GM21390 (cell line): Measurements from ENCODE around the gene ATF6.
"Not testable (repeated sequence)": the region's sequence is repeated elsewhere in the genome, so short reads cannot be mapped to it uniquely, and the experiment has no call there.

ENCODE experiments used
- ATAC-seq: cut with Tn5 transposase; IDR thresholded peaks from one replicate; pipeline ENCODE4 v1.9.1; 2021; ENCODE audit not compliant: unreplicated experiment

The ATF6 gene

DNA sequence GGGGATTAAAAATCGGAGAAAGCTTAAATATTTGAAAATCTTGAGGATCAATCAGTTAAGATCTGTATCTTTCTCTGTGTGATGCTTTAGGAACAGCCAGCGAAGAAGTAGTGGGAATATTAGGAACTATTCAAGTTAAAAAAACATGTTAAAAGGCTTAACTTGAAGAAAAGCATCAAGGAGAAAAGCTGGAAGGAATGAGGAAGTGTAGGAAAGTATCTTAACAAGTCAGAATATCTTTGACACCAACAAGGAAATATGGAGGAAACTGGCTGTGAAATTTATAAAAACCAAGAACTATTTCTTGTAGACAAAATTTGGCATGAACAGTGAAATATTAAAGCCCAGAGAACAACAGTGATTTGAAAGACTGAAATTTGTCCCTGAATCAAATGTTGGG, 60.4 kb downstream of the ATF6 start:
- no peak for ATAC-seq

DNA sequence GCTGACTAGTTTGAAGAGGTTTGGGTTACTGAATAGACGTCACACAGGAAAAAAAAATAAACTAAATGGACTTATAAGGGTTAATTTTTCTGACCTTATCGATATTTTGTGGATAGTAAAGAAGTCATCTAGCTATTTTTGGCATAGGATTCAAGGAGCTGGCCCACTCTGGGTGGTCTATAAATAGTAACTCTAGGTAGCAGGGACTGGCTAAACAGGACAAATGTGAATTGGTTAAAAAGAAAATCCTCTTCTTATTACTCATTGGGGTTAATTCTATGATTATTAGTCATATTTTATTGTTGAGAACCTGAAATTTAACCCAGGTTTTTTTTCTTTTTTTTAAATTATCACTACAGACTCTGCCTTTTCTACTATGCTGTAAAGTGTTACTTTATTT, 61.7 kb downstream of the ATF6 start:
- ATAC-seq, result no peak

DNA sequence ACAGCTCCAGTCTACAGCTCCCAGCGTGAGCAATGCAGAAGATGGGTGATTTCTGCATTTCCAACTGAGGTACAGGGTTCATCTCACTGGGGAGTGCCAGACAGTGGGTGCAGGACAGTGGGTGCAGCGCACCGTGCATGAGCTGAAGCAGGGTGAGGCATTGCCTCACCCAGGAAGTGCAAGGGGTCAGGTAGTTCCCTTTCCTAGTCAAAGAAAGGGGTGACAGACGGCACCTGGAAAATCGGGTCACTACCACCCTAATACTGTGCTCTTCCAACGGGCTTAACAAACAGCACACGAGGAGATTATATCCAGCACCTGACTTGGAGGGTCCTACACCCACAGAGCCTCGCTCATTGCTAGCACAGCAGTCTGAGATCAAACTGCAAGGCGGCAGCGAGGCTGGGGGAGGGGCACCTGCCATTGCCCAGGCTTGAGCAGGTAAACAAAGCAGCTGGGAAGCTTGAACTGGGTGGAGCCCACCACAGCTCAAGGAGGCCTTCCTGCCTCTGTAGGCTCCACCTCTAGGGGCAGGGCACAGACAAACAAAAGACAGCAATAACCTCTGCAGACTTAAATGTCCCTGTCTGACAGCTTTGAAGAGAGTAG, 66.3 kb downstream of the ATF6 start:
- ATAC-seq, result not testable (repeated sequence)

DNA sequence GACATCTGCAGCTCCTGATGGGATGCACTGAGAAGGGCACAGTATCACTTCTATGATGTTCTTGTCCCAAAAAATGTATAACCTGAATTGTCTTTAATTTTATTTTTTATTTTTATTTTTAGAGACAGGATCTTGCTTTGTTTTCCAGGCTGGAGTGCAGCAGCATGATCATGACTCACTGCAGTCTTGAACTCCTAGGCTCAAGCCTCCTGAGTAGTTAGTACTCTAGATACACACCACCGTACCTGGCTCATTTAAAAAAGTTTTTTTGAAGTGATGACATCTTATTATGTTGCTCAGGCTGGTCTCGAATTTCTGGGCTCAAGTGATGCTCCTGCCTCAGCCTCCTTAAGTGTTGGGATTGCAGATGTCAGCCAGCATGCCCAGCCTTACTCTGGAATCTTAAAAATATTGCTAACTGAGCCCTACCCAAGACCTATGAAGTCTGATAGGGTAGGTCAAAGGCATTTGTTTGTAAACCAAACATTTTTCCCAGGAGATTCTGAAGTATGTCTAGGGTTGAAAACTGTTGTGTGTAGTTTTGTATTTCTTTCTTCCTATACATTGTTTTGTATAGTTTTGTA, 68.9 kb downstream of the ATF6 start:
- no peak for ATAC-seq

DNA sequence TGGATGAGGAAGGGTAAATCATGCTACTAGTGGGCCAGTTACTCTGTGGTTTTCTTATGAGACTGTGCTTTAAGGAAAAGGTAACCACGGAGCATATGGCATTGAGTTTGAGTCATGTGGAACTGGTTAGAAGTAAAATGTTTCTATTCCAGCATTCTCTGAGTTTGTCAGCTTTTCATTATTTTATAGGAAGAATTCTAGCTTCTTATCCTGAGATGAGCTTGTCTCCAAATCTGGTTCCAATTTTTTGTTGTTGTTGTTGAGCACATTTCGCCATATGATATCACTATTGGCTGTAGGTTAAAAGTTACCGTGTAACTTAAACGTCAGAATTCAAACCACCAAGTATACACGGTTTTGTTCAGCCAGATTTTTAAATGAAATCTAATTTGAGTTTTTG, 69.9 kb downstream of the ATF6 start:
- ATAC-seq, result no peak

DNA sequence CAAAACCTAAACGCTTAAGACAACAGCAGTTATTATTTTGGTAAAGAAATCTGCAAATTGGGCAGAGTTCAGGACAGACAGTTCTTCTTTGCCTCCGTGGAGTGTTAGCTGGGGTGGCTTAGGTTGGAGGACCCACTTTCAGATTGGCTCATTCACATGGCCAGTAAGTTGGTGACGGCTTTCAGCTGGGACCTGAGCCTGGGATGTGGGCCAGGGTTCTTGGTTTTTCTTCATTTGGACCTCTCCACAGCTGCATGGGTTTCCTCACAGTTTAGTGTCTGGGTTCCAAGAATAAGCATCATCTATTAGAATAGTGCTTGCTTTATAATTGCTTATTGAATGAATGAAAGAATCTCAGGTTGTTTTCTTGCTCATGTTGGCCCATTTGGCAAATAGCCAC, 72.2 kb downstream of the ATF6 start:
- ATAC-seq, result no peak

DNA sequence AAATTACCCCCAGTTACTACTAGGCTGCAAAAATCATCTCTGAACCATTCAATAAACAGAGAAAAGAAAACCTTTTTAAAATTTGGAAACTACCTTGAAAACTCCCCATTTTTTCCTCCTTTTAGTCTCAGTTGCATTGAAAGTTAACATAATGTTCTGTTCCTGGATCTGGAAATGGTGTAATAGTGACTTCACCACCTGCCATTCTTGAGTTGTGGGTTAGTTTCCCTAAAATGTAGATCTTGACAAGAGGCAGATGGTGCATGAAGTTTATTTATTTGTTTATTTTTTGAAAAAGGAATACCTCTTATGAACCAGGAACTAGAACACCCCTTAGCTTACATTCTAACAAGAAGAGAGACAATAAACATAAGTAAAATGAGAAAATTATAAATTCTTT, 72.8 kb downstream of the ATF6 start:
- ATAC-seq, result no peak

DNA sequence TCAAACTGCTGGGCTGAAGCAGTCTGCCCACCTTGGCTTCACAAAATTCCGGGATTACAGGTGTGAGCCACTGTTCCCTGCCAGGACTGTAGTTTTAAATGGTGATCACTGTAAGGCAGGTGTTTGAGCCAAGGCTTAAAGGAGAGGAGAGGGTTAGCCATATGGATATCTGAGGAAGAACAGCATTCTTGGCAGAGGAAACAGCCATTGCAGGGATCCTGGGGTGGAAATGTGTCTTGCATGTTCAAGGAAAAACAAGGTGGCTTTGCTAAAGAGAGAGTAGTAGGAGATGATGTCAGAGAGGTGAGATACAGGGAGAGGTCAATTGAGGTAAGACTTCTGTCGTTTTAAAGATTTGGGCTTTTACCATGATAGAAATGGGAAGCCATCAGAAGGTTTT, 73.5 kb downstream of the ATF6 start:
- ATAC-seq, result no peak

DNA sequence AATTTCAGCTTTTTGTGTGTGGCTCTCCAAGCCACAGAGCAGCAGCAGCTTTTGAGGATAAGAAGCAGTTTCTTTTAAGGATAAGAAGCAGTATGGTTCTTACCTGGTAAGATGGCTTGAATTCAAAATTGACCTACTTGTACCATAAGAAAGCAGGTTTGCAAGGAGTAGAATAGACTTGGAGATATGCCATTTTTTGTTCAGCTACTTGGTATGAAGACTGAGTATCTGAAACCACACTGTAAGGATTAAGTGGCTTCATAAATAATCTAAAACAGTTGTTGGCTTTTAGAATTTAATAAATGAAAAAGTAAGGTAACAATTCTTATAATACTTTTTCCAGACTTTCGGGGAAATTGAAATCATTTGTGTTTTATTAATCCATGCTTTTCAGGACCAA, 74.2 kb downstream of the ATF6 start:
- ATAC-seq, result no peak

DNA sequence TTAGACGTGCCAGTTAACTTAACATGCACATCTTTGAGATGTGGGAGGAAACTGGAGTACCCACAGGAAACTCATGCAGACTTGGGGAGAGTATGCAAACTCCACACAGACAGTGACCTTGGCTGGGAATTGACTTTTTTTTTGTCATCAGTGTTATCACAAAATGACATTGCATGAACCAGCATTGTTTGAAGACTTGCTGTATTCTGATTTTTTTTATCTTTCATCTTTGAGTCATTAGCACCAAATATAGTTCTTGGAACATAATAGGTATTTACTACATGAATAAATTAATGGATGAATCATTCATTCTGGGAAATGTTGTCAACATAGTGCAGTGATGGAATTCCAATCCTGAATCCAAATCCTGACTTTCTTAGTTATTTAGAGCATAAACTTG, 77.0 kb downstream of the ATF6 start:
- no peak for ATAC-seq

DNA sequence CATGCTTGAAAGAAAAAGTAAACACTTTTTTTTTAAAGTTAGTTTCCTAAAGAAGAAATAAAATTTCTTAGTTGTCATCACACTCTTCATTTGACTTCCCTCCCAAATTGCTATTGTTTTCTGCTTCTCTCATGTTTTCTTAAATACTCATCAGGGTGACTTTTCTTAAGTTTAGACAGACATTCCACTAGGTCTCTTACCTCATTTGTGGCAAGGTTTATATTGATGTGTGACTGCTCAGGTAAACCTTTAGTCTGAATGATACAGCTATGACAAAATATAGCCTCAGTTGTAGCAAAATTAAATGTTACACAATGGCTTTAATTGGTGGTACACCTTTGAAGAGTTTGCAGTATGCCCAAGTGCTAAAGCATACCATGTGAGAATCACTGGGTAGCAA, 78.6 kb downstream of the ATF6 start:
- no peak for ATAC-seq

DNA sequence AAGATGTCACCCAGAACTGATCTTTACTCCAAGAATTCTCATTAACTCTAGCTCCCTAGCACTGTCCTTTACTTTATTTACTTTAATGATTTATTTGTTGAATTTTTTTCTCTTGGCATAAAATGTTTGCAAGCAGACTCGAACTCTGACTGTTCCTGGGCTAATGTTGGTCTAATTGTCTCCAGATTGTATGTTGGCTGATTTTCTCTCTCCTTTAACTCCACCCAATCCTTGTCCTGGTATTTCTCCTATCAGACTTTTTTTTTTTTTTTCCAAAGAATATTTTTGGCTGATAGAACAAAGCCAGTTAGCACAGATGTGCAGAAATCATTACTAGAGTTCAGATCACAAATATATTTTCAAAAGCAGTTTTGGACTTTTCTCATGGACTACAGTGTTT, 82.6 kb downstream of the ATF6 start:
- ATAC-seq, result no peak

DNA sequence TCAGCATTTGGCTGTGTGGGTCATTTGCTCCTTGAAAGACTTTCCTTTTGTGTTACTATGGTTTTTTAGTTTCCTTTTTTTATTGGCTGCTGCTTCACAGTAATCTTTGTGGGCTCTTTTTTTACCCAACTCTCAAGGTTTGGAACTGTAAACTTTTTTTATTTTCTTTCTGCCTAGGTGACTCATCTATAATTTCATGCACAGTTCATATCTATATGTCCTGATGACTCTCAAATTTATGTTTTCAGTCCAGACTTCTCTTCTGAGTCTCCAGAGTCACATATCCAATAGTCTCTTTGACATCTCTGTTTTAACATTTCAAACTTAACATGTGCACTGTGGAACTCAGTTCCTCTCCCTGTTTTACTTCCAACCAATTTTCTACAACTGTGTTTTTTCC, 83.4 kb downstream of the ATF6 start:
- ATAC-seq, result no peak

DNA sequence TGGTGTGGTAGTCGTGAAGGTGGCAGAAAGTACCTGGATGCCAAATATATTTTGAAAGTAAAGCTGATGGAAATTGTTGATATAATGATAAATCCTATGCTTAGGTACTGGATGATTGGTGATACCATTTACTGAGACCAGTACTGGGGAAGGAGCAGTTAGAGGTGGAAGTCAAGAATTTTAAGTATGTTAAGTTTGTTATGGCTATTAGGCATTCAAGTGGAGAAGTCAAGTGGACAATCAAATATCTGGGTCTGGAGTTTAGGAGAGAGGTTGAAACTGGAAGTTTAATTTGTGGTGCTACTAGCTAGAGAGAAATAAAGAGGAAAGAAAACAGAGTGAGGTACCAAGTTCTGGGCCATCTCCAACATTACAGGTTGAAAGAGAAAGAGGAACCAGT, 89.1 kb downstream of the ATF6 start:
- no peak for ATAC-seq

DNA sequence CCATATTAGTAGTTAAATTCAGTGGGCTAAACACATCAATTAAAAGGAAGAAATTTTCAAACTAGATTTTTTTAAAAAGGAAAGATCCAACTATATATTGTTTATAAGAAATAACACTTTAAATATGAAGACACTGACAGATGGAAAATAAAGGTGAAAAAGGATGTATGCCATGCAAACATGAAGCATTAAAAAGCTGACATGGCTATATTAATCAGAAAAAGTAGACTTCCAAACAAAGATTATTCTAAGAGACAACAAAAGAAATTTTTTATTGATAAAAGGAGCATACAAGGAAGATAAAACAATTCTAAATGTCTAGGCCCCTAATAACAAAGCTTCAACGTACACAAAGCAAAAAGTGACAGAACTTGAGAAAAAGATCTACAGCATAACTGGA, 92.2 kb downstream of the ATF6 start:
- no peak for ATAC-seq

DNA sequence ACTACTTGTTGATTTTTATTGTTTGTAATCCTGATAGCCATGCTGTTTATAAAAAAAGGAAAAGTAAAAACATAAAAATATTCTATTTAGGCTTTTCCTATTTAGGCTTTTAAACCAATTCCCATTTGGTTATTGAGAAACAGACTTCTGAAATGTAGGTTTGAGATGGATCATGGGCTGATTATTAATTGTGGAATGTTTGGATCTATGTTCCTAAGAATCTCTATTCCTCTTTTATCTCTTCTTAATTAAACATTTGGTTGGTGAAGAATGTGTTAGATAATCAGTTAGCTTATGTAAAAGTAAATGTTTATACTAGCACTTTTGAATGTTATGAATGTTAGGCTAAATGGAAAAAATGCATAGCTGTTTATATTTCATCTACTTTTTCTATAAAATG, 97.4 kb downstream of the ATF6 start:
- ATAC-seq, result no peak

DNA sequence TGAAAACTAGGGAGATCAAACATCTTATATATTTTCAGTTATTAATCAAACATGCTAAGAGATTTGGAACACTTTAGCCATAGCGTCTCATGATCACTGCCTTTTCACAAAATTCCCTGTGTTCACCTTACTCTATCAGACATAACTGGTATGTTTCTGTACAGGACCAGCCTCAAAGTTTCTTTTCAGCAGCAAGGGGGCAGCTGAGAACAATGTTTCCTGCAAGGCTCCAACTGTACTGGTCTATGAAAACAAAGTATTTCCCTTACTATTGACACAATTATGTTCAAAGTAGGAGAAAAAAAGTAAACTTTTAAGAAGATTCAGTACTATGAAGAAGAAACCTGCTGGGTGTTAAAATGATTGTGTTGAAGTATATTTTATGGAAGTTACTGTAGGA, 98.5 kb downstream of the ATF6 start:
- ATAC-seq, result no peak

DNA sequence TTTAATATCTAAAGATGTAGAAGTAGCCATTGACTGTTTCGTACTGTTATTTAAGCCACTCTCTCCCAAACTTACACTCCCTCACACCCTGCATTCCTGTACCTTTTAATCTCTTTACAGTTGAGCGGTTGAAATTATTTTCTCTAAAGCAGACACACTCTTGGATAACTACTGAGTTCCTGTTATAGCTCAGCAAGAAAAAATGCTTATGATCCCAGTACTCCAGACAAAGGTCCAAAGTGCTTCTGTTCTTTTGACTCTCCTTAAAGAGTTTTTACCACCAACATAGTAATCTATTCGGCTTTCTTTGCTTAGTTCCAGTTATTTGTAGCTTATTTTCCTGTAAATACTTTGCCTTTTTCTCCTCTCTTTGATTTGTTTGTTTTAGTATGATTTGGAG, 100.1 kb downstream of the ATF6 start:
- no peak for ATAC-seq

DNA sequence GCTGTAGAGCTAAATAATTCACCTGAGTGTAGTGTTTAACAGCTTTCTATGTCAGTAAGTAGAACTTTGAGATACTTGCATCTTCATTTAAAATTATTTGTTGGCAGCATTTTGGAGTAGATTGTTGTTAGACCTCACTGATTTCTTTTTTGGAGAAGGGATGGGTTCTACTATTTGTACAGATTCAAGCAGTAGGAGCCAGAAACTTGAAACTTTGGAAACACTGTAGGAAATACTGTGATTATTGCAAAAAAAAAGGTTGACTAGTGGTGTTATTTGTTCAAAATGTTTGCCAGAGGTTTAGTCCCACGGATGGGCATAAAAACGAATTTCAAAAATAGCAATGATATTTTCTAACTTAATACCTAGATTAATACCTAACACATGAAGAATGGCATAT, 102.7 kb downstream of the ATF6 start:
- no peak for ATAC-seq

DNA sequence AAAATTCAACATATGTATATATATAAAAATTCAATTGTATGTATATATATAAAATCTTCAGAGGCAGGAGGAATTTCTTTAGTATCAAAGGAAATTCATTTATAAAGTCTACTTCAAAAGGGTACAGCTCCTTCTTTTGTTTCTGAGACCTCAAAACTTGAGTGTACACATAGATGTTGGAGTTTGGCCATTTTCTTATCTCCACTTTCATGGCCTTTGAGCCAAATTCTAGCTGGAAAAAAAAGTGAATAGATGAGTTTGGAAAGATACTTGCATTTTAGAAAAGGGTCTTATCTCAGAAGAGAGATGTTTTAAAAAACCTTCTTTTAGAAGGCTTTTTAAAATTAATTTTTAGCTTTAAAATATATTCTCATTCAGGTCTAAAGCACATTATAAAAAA, 103.2 kb downstream of the ATF6 start:
- ATAC-seq, result no peak

DNA sequence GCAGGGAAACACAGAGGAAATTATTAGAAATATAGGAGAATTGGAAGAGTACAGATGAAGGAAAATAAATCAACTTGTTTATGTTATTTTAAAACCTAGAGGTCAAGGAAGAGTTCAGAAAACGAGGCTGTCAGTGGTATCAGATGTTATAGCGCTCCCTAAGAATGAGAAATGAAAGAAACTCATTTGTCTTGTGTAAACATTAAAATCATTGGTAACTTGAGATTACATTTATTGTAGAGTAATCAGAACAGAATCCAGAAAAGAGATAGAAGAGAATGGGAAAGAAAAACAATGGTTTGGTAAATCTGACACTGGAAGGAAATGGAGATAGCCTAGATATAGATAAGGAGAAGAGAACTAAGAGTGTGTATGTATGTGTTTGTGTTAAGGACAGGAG, 106.4 kb downstream of the ATF6 start:
- ATAC-seq, result no peak

DNA sequence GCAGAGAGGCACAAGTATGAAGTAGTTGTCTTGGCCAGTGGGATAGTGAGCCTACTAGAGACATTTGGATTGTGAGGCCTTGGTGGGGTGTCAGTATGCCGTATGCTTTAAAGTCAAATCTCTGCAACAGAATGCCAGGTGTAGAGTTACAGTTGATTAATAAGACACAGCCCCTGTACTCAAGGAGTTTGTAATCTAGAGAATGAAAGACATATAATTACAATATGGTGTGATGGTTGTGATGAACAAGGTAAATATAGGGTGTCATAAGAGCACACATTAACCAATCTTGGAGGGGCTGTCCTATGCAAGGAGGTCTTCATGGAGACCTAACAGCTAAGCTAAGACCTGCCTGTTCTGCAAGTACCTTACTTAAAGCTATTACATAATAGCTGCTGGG, 113.1 kb downstream of the ATF6 start:
- no peak for ATAC-seq

DNA sequence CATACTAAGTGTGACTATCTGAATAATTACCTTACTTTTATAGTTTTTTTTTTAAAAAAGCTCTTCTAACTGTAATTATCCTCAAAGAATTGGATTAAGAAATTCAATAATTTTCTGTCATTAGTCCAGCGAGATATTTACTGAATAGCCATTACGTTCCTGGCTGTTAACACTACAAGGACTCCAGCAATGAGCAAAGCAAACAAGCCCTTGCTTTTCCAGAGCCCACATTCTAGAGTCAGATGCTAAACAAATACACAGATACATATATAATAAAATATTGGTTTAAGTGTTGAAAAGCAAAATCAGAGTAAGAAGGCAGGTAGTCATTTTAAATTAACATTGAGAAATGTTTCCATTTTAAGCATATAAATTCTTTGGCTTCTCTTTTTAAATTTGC, 118.4 kb downstream of the ATF6 start:
- no peak for ATAC-seq
